Motor neuron (in vitro differentiated cells): Measurements from ENCODE around the gene PKHD1. TPM values are rescaled to one million over a fixed set of nuclear protein-coding genes. Genes with fewer than 3 reads are reported as not detected.

Experiments used
- ATAC-seq, 8 experiments: fragments of 200-7000 bp; cut with Tn5 transposase; replicated peaks in 6 of 8; 2 replicates each; pipeline ENCODE4 v1.8.0; 2021; ENCODE audit warnings: mild to moderate bottlenecking in 8 of 8, moderate library complexity in 8 of 8
- H3K27ac ChIP-seq, 2 donors: fragments of 250-450 bp; sonication (Bioruptor Pico); 2 replicates each; pipeline ENCODE4 v1.9.0; 2021; ENCODE audit warnings: antibody characterized with exemption in 2 of 2, mild to moderate bottlenecking in 2 of 2, moderate library complexity in 1 of 2
- H3K4me1 ChIP-seq, 2 donors: fragments of 250-450 bp; sonication (Bioruptor Pico); replicated peaks in 1 of 2; 2 replicates each; pipeline ENCODE4 v1.6.1; 2021; ENCODE audit warnings: antibody characterized with exemption in 2 of 2, mild to moderate bottlenecking in 2 of 2, moderate library complexity in 1 of 2
- H3K4me3 ChIP-seq, 5 donors: fragments of 250-450 bp; sonication (Bioruptor Pico); 2 replicates each; pipeline ENCODE4 v1.9.0; 2021; ENCODE audit warnings: antibody characterized with exemption in 5 of 5, mild to moderate bottlenecking in 5 of 5, moderate library complexity in 4 of 5
- WGBS, 10 experiments: fragments of 450-650 bp; shearing (Covaris generic); methylation state at CpG; one replicate each; pipeline ENCODE4 v1.0.0; 2022; 5-methylcytosine and 5-hydroxymethylcytosine counted together
- in situ Hi-C, 9 experiments: fragments of 400-800 bp; cut with MboI; loops; one replicate each; pipeline ENCODE4 v1.15.0; 2021; ENCODE audit warnings: low sequenced_read_pairs in 9 of 9, low pct_unique_long_range_greater_than_20kb in 2 of 9; ENCODE audit not compliant: unreplicated experiment in 9 of 9
- total RNA-seq, 8 experiments: library from RNA; unstranded; fragments of 300-600 nt; gene quantifications; 2 replicates each; pipeline versions ENCODE4 v1.2.3 to v1.2.4, GENCODE V29; 2022

Gene PKHD1
- total RNA-seq, 8 experiments from 2014 or later = under 0.01 to 0.14 (median 0.09) TPM; not detected in 1

GRCh38 chr6:51743999-51744398, 343.4 kb downstream of the PKHD1 start:
- no peak for ATAC-seq
- WGBS, 10 experiments = 0 to 89% (median 78%) methylated on average over 1 to 2 of the region's 2 CpGs; no CpG with 5 or more reads in 3 of the 10 experiments
- no peak overlapping the region for H3K4me3 ChIP-seq
- no peaks in the 10 kb centered on the region for H3K4me1 ChIP-seq
- H3K27ac ChIP-seq = no peak overlapping the region
- in situ Hi-C loops = no loop called here

GRCh38 chr6:51740658-51741057, 346.8 kb downstream of the PKHD1 start:
- Histone ChIP-seq H3K27ac (no peak overlapping the region), H3K4me3 (no peak overlapping the region), H3K4me1 (no peaks in the 10 kb centered on the region)
- WGBS, 10 experiments = 0 to 86% (median 65%) methylated on average over 1 to 2 of the region's 2 CpGs; no CpG with 5 or more reads in 2 of the 10 experiments
- ATAC-seq = peak in 2 of 8 experiments; percentile 39 to 53
- in situ Hi-C loops = no loop called here

GRCh38 chr6:51738614-51739013, 348.8 kb downstream of the PKHD1 start:
- no peaks in the 10 kb centered on the region for H3K4me1 ChIP-seq
- no peak overlapping the region for H3K27ac ChIP-seq
- peak in 3 of 8 experiments; percentile 27 to 77 (median 56) for ATAC-seq
- WGBS, 10 experiments = 0 to 80% (median 7%) methylated on average over 1 of the region's 1 CpG; no CpG with 5 or more reads in 4 of the 10 experiments
- in situ Hi-C loops = no loop called here
- H3K4me3 ChIP-seq = no peak overlapping the region

- ATAC-seq = no peak
- in situ Hi-C loops = no loop called here
- H3K27ac ChIP-seq = no peak overlapping the region
- H3K4me3 ChIP-seq = no peak overlapping the region
- no peaks in the 10 kb centered on the region for H3K4me1 ChIP-seq
- WGBS, 10 experiments = 0 to 91% (median 39%) methylated on average over 1 to 6 of the region's 6 CpGs; no CpG with 5 or more reads in 4 of the 10 experiments
These were observed 349.6 kb downstream of the PKHD1 start for GRCh38 chr6:51737580-51738360.

- Histone ChIP-seq H3K27ac (no peak overlapping the region), H3K4me3 (no peak overlapping the region), H3K4me1 (no peaks in the 10 kb centered on the region)
- in situ Hi-C loops = no loop called here
- ATAC-seq = no peak
- 14 to 91% (median 78%) methylated on average over 1 to 2 of the region's 2 CpGs; no CpG with 5 or more reads in 5 of the 10 experiments for WGBS, 10 experiments
These were observed 362.3 kb downstream of the PKHD1 start for GRCh38 chr6:51725155-51725554.

- ATAC-seq = no peak
These were observed 367.1 kb downstream of the PKHD1 start for GRCh38 chr6:51720327-51720726.

GRCh38 chr6:51719297-51719696, 368.1 kb downstream of the PKHD1 start:
- Histone ChIP-seq H3K4me3 (no peak overlapping the region), H3K4me1 (no peaks in the 10 kb centered on the region), H3K27ac (no peak overlapping the region)
- in situ Hi-C loops = no loop called here
- no peak for ATAC-seq
- 0 to 100% (median 70%) methylated on average over 1 of the region's 1 CpG; no CpG with 5 or more reads in 2 of the 10 experiments for WGBS, 10 experiments

More at GRCh38 chr6:51720327-51720726, 367.1 kb downstream of the PKHD1 start:
- Histone ChIP-seq H3K4me1 (no peaks in the 10 kb centered on the region), H3K27ac (no peak overlapping the region), H3K4me3 (no peak overlapping the region)
- in situ Hi-C loops = no loop called here
- WGBS, 10 experiments = 0 to 100% (median 64%) methylated on average over 1 to 3 of the region's 3 CpGs; no CpG with 5 or more reads in 3 of the 10 experiments

- H3K4me1 ChIP-seq = no peaks in the 10 kb centered on the region
These were observed 368.9 kb downstream of the PKHD1 start for GRCh38 chr6:51718533-51718932.

GRCh38 chr6:51717477-51717876, 369.9 kb downstream of the PKHD1 start:
- 0 to 100% (median 61%) methylated on average over 1 of the region's 1 CpG; no CpG with 5 or more reads in 4 of the 10 experiments for WGBS, 10 experiments
- no peak for ATAC-seq
- H3K27ac ChIP-seq = no peak overlapping the region
- H3K4me1 ChIP-seq = no peaks in the 10 kb centered on the region
- no peak overlapping the region for H3K4me3 ChIP-seq
- in situ Hi-C loops = no loop called here

More at GRCh38 chr6:51718533-51718932, 368.9 kb downstream of the PKHD1 start:
- ATAC-seq = no peak
- Histone ChIP-seq H3K27ac (no peak overlapping the region), H3K4me3 (no peak overlapping the region)
- in situ Hi-C loops = no loop called here
- WGBS, 10 experiments = 8 to 100% (median 93%) methylated on average over 1 of the region's 1 CpG

- in situ Hi-C loops = no loop called here
- no peak for ATAC-seq
- 0 to 83% (median 50%) methylated on average over 1 to 3 of the region's 3 CpGs; no CpG with 5 or more reads in 1 of the 10 experiments for WGBS, 10 experiments
These were observed 375.5 kb downstream of the PKHD1 start for GRCh38 chr6:51711876-51712275.

GRCh38 chr6:51706086-51706485, 381.3 kb downstream of the PKHD1 start:
- in situ Hi-C loops = no loop called here
- 0 to 94% (median 40%) methylated on average over 1 to 2 of the region's 2 CpGs; no CpG with 5 or more reads in 1 of the 10 experiments for WGBS, 10 experiments
- no peak overlapping the region for H3K4me3 ChIP-seq

More at GRCh38 chr6:51711876-51712275, 375.5 kb downstream of the PKHD1 start:
- no peak overlapping the region for H3K4me3 ChIP-seq
- H3K27ac ChIP-seq = no peak overlapping the region
- H3K4me1 ChIP-seq = no peaks in the 10 kb centered on the region

GRCh38 chr6:51704932-51705540, 382.4 kb downstream of the PKHD1 start:
- Histone ChIP-seq H3K4me1 (no peaks in the 10 kb centered on the region), H3K4me3 (no peak overlapping the region), H3K27ac (no peak overlapping the region)
- in situ Hi-C loops = no loop called here
- WGBS, 10 experiments = 0 to 100% (median 80%) methylated on average over 1 of the region's 1 CpG; no CpG with 5 or more reads in 3 of the 10 experiments
- ATAC-seq = no peak

More at GRCh38 chr6:51706086-51706485, 381.3 kb downstream of the PKHD1 start:
- ATAC-seq = peak in 1 of 8 experiments; percentile 97
- H3K4me1 ChIP-seq = no peaks in the 10 kb centered on the region
- H3K27ac ChIP-seq = no peak overlapping the region

GRCh38 chr6:51702851-51703250, 384.6 kb downstream of the PKHD1 start:
- in situ Hi-C loops = no loop called here
- ATAC-seq = no peak
- no peaks in the 10 kb centered on the region for H3K4me1 ChIP-seq
- no peak overlapping the region for H3K27ac ChIP-seq
- 0 to 92% (median 66%) methylated on average over 1 to 2 of the region's 2 CpGs for WGBS, 10 experiments
- no peak overlapping the region for H3K4me3 ChIP-seq
